Muscle layer of colon (tissue), 2 donors: ENCODE results near the gene SLC35A4.

ENCODE experiments used
- H3K27ac ChIP-seq: one replicate; pipeline ENCODE4 v1.7.0; 2013; ENCODE audit warnings: low read depth, mild to moderate bottlenecking, low read length, moderate library complexity
- H3K27me3 ChIP-seq, 2 donors: one replicate each; pipeline ENCODE4 v1.7.0; 2013; ENCODE audit warnings: low read length in 2 of 2, mild to moderate bottlenecking in 2 of 2; ENCODE audit not compliant: insufficient read depth in 2 of 2, control insufficient read depth in 1 of 2
- H3K36me3 ChIP-seq: one replicate; pipeline ENCODE4 v1.7.0; 2013; ENCODE audit warnings: mild to moderate bottlenecking, low read length; ENCODE audit not compliant: insufficient read depth
- H3K4me1 ChIP-seq: one replicate; pipeline ENCODE4 v1.7.0; 2013; ENCODE audit warnings: mild to moderate bottlenecking, low read length; ENCODE audit not compliant: insufficient read depth
- H3K4me3 ChIP-seq, 2 donors: one replicate each; pipeline ENCODE4 v1.7.0; 2013; ENCODE audit warnings: low read length in 2 of 2, low read depth in 1 of 2, mild to moderate bottlenecking in 1 of 2, moderate library complexity in 1 of 2
- H3K9ac ChIP-seq: one replicate; pipeline ENCODE4 v1.7.0; 2013; ENCODE audit warnings: low read length
- H3K9me3 ChIP-seq: one replicate; pipeline ENCODE4 v1.7.0; 2013; ENCODE audit warnings: mild to moderate bottlenecking, low read length
- donor health status: abdominal sarcoma.
- donor health status: Adenocarcinoma of cecum.

SLC35A4 gene

DNA sequence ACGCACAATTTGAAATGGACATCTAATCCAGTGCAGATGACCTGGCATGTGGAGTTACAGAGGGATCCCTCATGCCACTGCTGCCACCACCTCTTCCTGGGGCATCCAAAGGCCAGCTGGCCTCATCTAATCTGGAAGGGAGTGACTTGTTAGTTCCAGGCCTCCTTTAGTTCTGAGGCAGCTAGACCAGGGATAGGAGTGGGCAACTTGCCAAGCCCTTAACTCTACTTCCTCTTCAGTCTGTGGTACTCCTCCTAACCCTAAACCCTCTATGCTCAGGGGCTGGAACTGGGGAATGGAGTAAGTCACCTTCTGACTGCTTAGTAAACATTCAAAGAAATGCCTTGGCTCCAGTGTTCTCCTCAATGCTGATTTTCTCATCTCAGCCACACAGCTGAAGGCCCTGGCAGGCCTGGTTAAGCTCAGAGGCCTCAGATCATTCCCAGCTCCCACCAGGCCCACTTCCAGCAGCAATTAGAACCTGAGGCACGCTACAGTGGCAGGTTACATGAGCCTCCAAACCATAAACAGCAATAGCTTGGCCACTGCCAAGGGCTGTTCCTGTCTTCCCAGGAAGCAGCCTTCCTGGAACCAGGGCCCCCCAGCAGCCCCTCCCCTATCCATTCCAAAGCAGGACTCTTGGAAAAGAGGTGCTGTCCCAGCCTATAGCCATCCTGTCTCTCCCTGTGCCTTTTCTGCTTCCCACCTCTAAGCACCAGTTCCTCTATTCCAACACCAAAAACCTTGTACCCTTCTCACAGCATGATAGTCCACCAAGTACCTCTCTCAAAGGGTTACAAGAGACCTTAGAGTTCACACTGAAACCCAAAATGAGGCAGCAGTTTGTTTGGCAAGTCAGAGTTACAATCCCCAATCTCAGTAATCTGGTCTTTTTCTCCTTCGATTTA is 15.1 kb upstream of the SLC35A4 start:
- H3K4me3 ChIP-seq = peak overlapping the region in 1 of 2 donors; percentile 57
- H3K27ac ChIP-seq = peak overlapping the region; percentile 92
- peaks cover 45% of the 10 kb centered on the region for H3K4me1 ChIP-seq
- no peaks in the 10 kb centered on the region for H3K27me3 ChIP-seq
- peak overlapping the region; percentile 18 for H3K9ac ChIP-seq
- no peaks in the 10 kb centered on the region for H3K9me3 ChIP-seq
- H3K36me3 ChIP-seq = peaks cover 28% of the 10 kb centered on the region

DNA sequence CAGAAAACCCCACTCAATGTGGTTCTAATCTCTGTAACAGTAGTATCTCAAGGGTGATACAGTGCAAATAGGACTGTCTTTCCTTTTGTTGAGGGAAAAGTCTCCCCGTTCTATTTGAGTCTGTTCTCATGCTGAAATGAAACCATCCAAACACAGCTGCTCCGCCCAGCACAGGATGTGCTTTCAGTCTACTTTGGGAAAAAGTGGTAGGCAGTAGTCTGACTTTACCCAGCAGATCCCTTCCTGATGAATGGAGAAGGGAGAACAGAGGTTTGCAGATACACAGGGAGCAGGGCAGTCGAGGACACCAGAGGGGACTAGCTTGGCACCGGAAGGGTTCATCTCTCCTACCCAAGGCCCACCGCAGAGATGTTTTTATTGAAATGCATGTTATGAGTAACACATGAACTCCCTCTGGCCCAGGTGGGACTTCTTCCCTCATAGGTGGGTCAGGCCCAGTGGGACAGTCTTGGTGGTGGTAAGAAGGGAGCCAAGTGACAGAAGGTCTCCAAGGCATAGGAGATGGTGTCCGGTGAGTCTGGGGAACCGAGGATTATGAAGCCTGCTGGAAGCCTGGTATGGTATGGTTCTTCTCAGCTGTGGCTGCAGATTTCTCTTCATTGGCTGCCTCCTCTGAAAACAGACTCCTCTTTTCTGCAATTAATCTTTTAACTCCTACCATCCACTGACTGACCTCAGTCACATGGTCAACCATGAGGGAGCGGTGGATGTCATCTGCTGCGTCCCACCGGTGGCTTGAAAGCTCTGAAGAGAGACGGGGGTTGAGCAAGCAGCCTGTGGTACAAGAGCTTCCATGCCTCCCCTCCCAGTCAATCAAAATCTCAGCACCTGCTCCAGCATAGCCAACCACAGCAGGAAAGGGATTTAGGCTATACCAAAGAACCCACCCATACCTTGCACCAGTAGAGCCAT is 14.2 kb upstream of the SLC35A4 start:
- Histone ChIP-seq H3K4me1 (peaks cover 46% of the 10 kb centered on the region), H3K27me3 (no peaks in the 10 kb centered on the region), H3K9me3 (no peaks in the 10 kb centered on the region), H3K4me3 (no peak overlapping the region), H3K9ac (no peak overlapping the region), H3K36me3 (peaks cover 22% of the 10 kb centered on the region), H3K27ac (peak overlapping the region; percentile 92)

DNA sequence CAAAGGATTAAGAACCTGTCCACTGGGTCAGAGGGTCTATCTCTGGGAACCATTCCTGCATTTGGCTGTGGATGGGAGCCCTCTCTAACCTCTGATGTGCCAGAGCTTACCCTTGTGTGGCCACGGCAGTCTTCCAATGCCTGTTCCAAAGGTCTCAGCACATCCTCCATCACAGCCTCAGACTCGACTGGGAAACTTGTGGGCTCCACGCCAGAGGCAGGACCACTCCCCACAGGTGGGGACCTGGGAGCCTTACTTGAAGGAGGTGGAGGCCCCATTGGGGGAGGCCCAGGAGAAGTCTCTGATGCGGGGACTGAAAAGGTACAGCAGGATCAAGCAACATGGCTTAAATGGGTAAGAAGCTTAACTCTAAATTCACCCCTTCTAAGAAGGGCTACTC is 12.8 kb upstream of the SLC35A4 start:
- Histone ChIP-seq H3K4me3 (no peak overlapping the region), H3K36me3 (peaks cover 22% of the 10 kb centered on the region), H3K27ac (no peak overlapping the region), H3K9ac (no peak overlapping the region), H3K4me1 (peaks cover 55% of the 10 kb centered on the region), H3K9me3 (no peaks in the 10 kb centered on the region), H3K27me3 (no peaks in the 10 kb centered on the region)

DNA sequence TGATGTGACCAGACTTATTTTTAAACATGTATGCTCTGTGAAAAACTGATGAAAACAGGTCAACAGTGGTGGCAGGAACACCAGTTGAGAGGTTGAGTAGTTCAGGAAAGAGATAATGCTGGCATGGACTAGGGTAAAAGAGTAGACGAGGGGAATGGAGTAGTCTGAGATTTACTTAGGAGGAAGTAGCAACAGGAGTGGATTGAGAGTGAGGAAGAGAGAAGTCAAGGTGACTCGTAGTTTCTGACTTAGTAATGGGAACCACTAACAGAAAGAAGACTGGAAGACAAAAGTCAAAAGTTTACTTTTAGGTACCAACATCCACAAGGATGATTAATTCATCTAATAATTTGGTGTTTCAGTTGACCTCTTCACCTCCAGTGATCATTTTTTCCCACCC is 11.0 kb upstream of the SLC35A4 start:
- Histone ChIP-seq H3K4me3 (no peak overlapping the region), H3K9me3 (no peaks in the 10 kb centered on the region), H3K36me3 (peaks cover 22% of the 10 kb centered on the region), H3K9ac (no peak overlapping the region), H3K27ac (no peak overlapping the region), H3K27me3 (no peaks in the 10 kb centered on the region), H3K4me1 (peaks cover 44% of the 10 kb centered on the region)

DNA sequence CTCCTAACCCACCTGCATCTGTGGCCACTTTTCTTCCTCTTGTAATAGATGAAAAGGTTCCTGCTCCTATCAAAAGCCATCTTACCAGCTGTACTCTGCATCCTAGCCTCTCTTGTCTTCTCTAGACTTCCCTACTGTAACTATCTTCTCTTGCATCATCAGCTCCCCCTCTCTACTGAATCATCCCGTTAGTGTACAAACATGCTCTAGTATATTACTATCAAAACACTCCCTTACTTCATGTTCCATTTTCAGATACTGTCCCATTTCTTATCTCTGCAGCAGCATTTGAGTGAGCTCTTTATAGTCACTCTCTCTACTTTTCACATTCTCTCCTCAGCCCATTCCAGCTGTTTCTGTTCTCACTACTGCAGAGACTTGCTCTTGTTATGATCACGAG is 10.2 kb upstream of the SLC35A4 start:
- peaks cover 36% of the 10 kb centered on the region for H3K4me1 ChIP-seq

DNA sequence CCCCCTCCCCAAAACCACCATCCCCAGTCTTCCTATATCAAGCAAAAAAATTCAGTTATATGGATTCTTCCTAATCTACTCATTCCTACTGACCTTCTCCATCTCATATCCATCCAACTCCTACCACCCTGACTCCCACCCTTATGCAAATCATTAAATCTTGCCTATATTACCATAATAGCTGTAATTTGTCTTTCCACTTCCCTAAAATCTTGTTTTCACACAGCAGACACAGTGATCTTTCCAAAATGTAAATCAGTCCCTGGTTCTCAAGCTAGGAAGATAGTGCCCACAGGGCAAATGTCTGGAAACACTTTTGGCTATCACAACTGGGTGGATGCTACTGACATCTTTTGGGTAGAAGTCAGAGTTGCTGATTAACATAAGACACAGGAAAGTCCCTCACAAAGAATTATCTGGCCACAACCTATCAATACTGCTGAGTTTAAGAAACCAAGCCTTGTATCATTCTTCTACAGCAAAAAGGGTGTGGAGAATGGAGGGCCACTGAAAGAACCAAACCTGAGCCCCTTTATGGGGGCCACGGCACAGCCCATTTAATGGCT is 8.8 kb upstream of the SLC35A4 start:
- H3K36me3 ChIP-seq = peaks cover 22% of the 10 kb centered on the region
- no peaks in the 10 kb centered on the region for H3K9me3 ChIP-seq
- H3K27ac ChIP-seq = peak overlapping the region; percentile 94
- H3K4me1 ChIP-seq = peaks cover 22% of the 10 kb centered on the region
- no peak overlapping the region for H3K9ac ChIP-seq
- no peaks in the 10 kb centered on the region for H3K27me3 ChIP-seq
- peak overlapping the region in 1 of 2 donors; percentile 76 for H3K4me3 ChIP-seq

More for the DNA sequence above, 10.2 kb upstream of the SLC35A4 start:
- H3K4me3 ChIP-seq = no peak overlapping the region
- peaks cover 27% of the 10 kb centered on the region for H3K36me3 ChIP-seq
- H3K27ac ChIP-seq = no peak overlapping the region
- no peaks in the 10 kb centered on the region for H3K9me3 ChIP-seq
- H3K27me3 ChIP-seq = no peaks in the 10 kb centered on the region
- H3K9ac ChIP-seq = no peak overlapping the region

DNA sequence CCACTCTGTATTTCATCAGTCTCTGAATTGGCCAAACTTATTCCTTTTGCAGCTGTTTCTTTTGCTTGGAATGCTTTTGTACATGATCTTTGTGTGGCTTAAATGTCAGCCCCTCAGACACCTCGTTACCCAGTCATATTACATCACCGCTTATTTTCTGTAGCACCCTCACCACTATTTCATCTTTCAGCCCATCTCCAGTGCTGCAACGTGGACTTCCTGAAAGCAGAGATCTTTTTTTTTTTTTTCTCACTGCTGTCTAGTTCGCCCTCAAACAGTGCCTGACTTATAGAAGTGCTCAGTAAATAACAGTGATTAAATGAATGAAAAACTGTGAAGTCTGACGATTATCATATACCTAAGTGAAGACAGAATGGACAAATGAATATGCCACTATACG is 8.2 kb upstream of the SLC35A4 start:
- Histone ChIP-seq H3K4me3 (peak overlapping the region; percentile 76 to 98), H3K9me3 (no peaks in the 10 kb centered on the region), H3K36me3 (peaks cover 20% of the 10 kb centered on the region), H3K9ac (peak overlapping the region; percentile 73), H3K27ac (peak overlapping the region; percentile 94), H3K27me3 (no peaks in the 10 kb centered on the region), H3K4me1 (peaks cover 20% of the 10 kb centered on the region)

DNA sequence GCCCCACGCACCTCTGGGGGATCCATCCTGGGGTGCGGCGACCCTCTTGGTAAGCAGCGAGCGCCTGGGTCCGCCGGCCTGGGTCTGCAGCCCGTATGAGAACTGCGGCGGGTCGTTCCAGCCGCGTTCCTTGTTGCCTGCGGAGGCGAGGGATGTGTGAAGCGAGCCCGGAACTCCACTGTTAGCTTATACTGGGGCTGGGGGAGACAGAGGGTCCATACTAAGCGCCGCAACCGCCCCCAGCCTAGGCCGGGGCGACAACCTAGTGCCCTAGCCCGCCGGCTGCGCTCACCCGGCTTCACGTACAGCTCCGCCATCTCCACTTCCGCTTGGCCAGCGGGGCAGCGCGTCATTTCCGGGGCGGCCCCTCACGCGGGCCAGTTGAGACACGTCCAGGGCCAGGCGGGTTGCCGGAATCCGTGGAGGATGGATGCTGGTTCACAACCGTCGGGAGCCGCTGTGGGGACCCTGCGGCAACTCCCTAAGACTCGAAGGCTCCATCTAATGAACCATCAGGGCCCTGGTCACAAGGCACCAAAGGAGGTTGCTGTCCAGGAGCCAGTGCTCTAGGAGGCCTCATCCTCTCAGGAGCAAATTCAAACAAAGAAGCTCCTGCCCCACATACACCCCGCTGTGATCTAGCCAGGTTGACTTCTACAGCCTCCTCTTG is 7.4 kb upstream of the SLC35A4 start, which contains the start of gene SRA1:
Gene SRA1 (minus strand): TSS at position 338 of the 670 bp plus-strand sequence. CDS start 21 bp downstream, at position 317.
- Histone ChIP-seq H3K4me3 (peak within 1 kb of the TSS; percentile 76 to 98), H3K27ac (peak within 1 kb of the TSS; percentile 94), H3K4me1 (peaks cover 20% of the 10 kb centered on the region), H3K36me3 (peaks cover 20% of the 10 kb centered on the region), H3K27me3 (no peaks in the 10 kb centered on the region), H3K9ac (peak within 1 kb of the TSS; percentile 73), H3K9me3 (no peaks in the 10 kb centered on the region)

DNA sequence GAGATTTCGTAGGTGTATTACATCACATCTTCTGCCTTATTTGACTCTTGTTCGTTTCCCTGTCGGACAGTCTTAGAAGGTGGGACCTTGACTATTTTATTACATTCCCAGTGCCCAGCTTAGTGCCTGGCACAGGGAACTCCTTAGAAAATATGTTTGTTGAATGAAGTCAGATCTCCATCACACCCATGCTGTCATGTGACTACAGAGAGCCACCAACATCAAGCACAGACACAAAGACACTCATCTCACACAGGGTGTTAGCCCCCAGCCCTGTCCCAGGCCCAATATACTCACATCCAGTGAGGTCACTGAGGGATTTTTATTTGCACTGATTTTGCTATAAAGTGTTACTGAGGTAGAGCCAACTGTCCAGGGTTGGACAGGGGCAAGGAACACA is 6.7 kb upstream of the SLC35A4 start:
- Histone ChIP-seq H3K9ac (peak overlapping the region; percentile 23), H3K27ac (peak overlapping the region; percentile 94), H3K9me3 (no peaks in the 10 kb centered on the region), H3K4me1 (peaks cover 26% of the 10 kb centered on the region), H3K4me3 (peak overlapping the region; percentile 76 to 98), H3K36me3 (peaks cover 20% of the 10 kb centered on the region), H3K27me3 (no peaks in the 10 kb centered on the region)

DNA sequence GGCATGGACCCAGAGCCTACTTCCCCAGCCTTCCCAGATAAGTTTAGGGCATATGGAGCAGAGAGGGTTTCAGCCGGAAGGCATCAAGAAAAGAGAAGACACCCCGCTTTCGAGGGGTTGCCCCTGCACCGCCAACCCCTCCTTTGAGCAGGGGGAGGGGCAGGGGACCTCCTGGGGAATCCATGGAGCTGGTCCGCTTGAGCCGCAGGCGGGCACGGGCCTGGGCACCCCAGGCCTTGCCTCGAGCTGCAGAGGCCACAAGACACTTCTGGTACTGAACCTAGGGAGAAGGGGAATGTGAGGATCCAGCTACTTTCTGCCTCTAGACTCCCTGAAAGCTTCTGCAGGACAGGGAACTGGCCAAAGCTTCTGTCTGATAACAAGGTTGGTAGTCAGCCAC is 6.1 kb upstream of the SLC35A4 start:
- Histone ChIP-seq H3K4me3 (no peak overlapping the region), H3K27ac (no peak overlapping the region), H3K36me3 (peaks cover 20% of the 10 kb centered on the region), H3K27me3 (no peaks in the 10 kb centered on the region), H3K9ac (no peak overlapping the region), H3K4me1 (peaks cover 32% of the 10 kb centered on the region), H3K9me3 (no peaks in the 10 kb centered on the region)
